ENCODE results near the gene NPPA.

- no peak for TF ChIP-seq EZH2 (IDR thresholded peaks at IDR 0.05)
- TF ChIP-seq POLR2AphosphoS5 (IDR thresholded peaks at IDR 0.05; ENCODE audit: borderline replicate concordance, low read depth, low read length): no peak
- TF ChIP-seq FOXP2 (optimal IDR thresholded peaks at IDR 0.05; ENCODE audit: control extremely low read depth, extremely low read length, insufficient read depth): no peak
Measured at GRCh38 chr1:11807133-11807532, 40.5 kb downstream of the NPPA start.

Data from SK-N-MC (cell line).